Midbrain (tissue), 1 donor: ENCODE measurements around the gene OPA1.

ENCODE experiments used
- DNase-seq: peaks from one replicate; lab custom pipeline; 2025; lab: John Stamatoyannopoulos, UW

The OPA1 gene

DNA sequence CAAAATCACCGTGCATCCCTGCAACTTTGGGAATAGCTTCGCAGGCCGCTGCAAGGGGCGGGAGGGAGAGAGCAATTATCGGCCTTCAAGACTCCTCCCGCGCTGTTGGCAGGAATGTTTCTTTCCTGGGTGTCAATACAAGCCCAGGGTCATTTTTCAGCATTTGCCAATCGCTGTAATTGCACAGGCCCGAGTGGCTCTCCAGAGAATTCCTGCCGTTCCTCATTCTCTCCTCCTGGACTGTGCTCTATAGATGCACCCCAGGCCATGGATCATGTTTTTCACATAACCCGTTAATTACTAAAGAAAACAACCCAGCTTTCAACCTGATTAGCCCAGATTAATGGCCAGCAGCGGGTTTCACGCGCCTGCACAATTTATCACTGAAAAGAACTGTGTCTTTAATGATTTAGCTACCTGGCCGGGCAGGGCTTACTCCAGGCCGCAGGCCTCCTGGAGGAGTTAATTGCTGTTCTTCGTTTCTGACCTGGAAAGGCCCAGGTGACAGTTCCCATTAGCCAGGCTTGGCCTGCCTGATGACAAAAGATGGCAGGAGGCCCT is 144.3 kb downstream of the OPA1 start:
- DNase-seq, result no peak

GRCh38 chr3:193742628-193743027 is 149.6 kb downstream of the OPA1 start:
- no peak for DNase-seq

DNA sequence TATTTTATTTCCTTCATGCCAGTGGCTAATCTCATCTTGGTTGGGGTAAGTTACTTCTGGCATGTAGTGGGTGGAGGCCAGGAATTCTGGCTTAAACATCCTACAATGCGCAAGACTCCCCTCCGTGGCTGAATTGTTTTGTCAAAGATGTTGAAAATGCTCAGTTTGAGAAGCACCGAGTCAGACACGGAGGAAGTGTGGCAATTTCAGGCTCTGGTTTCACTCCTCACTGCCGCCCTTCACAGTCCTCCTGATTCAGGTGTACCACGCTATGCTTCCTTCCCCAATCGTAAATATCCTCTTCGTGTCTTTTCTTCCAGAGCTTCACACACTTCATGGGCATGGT is 150.7 kb downstream of the OPA1 start:
- no peak for DNase-seq

GRCh38 chr3:193744048-193744821 is 151.2 kb downstream of the OPA1 start:
- DNase-seq, result no peak

DNA sequence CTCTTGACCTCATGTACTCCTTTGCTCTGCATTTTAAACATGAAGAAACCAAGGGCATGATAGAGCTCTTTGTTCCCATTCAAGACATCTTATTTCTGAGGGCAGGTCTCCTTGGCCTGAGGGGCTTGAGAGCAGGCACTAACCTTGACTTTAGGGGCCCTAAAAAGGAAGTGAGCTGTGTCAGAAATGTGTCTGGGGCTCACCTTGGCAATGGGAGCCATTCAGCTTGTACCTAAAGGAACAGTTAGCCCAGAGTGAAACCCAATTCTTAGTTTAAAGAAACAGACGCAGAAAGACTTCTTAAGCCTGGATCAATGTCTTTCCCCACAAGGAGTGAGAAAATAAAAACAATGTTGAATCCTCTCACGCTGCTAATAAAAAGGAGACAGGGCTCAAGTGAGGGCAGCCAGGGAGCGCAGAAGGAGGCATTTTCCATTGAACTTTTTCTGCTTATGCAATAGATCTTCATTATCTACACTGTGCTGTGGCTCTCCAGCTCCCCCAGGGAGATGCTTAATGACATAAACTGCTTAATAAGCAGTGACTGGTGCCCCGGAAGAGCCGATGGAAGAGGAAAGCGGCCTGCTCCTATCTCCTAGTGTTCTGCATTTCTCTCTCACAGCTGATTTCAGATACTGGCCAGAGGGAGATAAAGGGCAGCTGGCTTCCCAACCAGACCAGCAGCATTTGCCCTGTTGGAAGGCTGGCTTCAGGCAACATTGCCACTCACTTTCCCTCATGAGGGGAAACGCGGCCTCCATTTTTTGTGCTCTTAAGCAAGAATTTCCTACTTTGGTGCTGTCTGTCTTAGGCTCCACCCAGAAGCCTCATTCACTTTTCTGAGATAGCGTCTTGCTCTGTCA is 152.0 kb downstream of the OPA1 start:
- DNase-seq, result no peak

- no peak for DNase-seq
Measured at GRCh38 chr3:193746832-193747231, 153.8 kb downstream of the OPA1 start.
